Measurements from ENCODE around the gene PHACTR1. TPM values are rescaled to one million over a fixed set of nuclear protein-coding genes. Genes with fewer than 3 reads are reported as not detected.

Gene PHACTR1
- total RNA-seq, 1 experiment from 2014 or later: not detected

DNA sequence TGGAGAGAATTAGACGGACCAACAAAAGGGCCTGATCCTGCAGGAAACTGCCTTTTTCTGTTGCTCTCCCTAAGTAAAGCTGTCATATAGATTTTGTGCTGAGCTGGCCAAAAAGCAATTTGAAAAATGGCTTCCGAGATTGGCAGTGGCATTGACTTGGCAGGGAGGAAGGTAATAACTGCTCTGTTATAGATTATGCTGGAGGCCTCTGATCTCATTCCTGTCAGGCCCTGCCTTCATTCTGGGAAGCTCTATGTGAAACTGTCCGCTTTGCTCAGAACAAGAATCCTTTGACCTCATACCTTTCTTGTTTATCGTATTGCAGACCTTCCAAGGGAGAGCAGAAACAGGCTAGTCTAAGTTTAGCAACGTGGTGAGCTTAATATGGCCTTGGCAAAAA is 234.4 kb downstream of the PHACTR1 start:
- no peak for DNase-seq (ENCODE audit: low spot score)

DNA sequence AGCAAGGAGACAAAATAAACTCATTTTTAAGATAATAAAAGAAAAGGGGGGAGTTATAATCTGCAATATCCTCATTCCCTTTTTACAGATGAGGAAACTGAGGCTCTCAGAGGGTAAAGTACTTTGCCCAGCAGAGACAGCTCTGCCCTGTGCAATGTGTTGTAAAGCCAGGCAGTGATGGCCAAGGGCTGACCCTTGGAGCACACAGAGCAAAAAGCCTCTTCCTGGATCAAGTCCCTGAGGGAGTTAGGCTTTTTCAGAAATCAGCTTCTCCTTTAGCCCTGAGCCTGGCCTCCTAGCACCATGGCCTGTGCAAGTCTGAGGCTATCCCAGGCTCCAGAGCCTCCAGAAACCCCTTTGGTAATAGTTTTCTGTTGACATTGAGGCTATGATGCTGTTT is 234.8 kb downstream of the PHACTR1 start:
- DNase-seq (ENCODE audit: low spot score): no peak

DNA sequence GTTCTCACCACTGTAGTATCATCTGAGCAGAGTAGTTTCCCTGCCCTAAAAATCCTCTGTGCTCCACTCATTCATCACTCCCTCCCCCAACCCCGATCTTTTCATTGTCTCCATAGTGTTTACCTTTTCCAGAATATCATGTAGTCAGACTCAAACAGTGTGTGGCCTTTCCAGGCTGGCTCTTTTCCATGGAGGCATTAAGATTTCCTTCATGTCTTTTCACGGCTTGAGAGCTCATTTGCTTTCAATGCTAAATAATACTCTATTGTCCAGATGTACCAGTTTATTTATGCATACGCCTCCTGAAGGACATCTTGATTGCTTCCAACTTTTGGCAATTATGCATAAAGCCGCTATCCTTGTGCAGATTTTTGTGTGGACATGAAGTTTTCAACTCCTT is 235.8 kb downstream of the PHACTR1 start:
- DNase-seq (ENCODE audit: low spot score): no peak

DNA sequence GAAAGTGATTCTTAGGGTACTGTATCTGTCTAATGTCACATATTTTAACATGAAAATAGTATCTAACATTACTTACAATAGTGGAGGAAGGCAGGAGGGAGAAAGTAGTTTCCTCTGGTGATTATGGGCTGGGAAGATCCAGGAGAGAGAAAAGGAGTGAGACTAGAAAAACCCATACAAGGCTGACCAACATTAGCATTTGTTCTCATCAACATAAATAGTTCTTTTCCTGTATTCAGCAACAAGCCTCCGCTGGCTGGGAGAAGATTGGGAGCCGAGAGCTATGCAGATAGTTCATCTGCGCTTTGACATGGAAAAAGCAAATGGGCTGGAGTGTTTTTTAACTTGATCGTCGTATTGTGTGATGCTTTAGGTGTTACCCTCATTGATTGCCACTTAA is 239.4 kb downstream of the PHACTR1 start:
- DNase-seq (ENCODE audit: low spot score): no peak

DNA sequence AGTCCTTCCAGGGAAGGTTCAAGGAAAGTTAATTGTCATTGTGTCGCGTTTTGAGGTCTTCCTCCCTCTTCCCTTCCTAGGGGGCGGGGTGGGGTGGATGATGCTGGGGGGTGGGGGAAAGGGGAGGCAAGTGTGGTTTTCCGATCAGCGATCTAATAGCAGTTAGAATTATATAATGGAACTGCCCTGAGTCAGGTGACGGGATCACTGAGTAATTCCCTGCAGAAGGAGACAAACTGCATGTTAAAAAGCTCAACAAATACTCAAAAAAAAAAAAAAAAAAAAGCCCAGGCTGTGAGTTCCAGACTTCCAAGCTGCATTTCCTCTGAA is 240.4 kb downstream of the PHACTR1 start:
- DNase-seq (ENCODE audit: low spot score): no peak

DNA sequence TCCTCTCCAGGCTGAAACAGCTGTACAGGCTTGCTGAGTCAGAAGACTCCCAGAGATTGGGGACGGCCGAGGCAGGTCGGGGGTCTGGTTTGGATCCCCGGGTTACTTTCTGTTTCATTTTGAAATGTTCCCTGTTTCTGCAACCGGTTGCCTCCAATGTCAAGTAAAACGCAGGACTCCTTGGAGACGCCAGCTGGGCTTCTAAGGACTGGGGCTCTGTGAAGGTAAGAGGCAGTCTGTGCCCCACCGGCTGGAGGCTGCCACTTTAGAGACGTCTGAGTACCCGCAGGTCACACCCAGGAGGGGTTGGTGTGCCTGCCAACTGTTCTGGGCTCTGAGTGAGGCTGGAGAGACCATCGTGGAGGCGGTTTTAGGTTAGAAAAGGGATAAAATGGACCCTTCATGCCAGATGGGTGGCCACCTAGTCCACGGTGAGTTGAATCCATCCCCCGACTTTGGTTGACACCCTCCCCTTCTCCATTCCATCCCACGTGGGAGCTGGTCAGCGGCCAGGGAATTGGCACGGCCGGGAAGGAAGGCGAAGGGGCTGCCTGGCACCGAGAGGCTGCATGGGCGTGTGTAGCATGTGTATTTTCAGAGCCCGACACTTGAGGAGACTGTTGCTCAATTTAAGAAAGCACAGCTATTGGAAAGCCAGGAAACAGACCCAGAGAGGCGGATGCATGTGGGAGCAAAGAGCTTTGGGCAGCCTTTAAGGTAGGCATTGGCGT is 240.9 kb downstream of the PHACTR1 start:
- DNase-seq (ENCODE audit: low spot score): no peak

DNA sequence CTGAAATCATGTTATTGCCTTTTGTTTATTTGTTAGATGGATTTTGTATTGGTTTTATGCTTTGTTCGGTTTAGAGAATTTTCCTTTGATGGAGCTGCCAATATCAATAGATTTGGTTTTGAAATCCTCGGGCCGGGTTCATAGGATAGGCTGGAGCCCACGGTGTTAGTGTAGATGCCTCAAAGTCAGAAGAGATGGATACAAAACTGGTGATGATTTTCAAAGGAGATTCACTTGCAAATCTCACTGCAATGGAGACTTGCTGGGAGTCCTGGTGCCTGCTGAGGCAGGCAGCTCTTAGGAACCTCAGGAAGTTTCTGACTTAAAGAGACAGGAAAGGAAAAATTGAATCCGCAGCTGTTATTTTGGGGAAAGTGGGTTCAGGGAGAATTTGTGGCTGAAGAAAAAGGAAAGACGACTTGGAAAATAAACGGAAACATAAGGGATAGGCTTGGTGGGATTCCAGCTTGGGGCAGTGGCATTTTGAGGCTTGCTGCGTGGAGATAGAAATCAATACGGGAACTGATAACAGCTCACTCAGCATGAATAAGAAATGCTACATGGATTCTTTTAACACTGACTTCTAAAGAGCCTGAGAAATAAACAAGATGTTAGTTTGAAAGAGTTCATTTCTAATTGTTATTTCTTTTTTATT is 241.6 kb downstream of the PHACTR1 start:
- DNase-seq (ENCODE audit: low spot score): no peak

DNA sequence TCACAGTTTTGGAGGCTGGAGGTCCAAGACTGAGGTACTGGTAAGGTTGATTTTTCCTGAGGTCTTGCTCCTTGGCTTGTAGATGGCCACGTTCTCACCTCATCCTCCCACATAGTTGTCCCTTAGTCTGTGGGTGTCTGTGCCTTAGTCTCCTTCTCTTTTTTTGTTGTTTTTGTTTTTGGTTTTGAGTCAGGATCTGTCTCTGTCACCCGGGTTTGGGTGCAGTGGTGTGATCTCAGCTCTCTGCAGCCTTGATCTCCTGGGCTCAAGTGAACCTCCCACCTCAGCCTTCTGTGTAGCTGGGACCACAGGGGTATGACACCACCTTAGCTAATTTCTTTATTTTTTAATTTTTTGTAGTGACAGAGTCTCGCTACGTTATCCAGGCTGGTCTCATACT is 245.2 kb downstream of the PHACTR1 start:
- no peak for DNase-seq (ENCODE audit: low spot score)

DNA sequence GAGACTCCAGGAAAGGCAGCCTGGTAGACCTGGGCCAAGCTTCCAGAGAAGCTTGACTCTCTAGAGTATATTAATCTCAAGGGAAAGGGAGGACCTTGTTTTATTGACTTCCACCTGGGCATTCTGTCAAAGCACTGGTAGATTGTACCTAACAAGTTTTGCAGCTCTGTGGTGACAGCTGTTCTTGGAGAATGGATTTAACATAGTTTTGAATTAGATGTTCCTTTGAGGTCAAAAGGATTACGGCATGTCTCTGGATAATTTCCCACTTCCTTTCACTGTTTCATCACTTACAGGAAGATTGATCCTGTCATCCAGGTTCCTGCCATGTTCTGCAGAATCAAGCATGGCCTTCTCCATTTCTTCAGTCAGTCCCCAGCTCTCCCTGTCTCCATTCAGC is 246.0 kb downstream of the PHACTR1 start:
- no peak for DNase-seq (ENCODE audit: low spot score)

DNA sequence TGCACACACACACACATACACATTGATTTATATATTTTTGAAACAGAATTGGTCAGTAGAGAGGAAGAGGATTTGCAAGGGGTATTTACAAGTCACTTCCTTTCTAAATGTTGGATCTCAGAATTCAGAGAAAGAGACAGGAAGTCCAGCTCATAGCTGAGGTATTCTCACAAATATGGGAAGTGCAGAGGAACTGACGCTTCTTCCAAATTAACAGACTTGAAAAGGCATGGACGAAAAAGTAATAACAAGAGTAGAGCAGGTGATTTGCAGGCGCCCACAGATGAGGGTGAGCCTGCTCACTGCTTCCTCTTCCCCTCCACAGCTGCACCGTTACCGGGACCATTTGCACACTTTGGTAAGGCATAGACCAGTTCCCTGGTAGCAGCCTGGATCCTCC is 246.4 kb downstream of the PHACTR1 start:
- DNase-seq (ENCODE audit: low spot score): no peak

DNA sequence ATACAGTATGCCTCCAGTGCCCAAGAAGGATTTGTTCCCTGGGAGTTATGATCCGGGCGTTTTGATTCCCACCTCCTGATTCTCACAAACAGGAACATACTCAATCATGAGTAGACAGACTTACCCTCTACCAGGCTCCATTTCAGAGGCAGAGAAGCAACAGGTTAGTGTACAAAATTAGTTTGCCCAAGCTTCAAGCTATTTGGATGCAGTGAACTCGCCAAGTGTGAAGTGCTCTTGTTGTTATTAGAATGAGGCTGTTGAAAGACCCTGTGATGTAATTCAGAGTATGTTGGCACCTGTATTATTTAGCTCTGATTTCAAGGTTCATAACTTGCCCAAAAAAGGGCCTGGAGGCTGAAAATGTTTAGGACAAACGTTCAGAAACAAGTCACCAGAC is 247.0 kb downstream of the PHACTR1 start:
- DNase-seq (ENCODE audit: low spot score): no peak

DNA sequence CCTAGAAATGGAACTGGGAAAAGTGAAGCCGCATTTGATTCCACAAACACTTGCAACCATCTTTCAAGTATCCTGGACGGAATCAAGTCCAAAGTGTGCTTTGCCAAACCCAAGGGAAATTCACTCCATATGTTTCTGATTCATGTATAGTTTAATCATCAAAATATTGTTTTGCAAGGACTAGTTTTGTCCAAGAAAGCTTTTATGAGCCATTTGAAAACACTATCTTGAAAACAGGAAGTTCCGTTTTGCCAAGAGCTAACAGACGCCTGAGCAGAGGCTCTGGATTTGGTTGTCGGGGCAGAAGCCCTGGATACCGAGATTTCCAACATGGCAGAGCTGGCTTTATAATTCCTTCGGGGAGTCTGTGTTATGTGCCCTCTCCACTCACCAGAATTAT is 251.1 kb downstream of the PHACTR1 start:
- DNase-seq (ENCODE audit: low spot score): no peak

DNA sequence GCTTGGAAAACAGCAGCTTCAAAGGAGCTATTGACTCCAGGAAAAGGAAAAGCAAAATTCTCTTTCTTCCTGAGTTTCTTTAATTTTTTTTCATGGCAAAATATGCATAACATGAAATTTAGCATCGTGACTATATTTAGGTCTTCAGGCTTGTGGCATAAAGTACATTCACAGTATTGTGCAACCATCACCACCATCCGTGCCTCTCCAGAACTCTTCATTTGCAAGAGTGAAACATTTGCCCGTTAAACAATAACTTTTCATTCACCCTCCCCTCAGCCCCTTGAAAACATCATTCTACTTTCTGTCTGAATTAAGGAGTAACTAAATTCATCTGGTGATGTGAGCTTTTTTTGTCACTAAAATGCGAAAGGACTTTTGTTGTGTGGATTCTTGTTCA is 251.7 kb downstream of the PHACTR1 start:
- DNase-seq (ENCODE audit: low spot score): no peak

DNA sequence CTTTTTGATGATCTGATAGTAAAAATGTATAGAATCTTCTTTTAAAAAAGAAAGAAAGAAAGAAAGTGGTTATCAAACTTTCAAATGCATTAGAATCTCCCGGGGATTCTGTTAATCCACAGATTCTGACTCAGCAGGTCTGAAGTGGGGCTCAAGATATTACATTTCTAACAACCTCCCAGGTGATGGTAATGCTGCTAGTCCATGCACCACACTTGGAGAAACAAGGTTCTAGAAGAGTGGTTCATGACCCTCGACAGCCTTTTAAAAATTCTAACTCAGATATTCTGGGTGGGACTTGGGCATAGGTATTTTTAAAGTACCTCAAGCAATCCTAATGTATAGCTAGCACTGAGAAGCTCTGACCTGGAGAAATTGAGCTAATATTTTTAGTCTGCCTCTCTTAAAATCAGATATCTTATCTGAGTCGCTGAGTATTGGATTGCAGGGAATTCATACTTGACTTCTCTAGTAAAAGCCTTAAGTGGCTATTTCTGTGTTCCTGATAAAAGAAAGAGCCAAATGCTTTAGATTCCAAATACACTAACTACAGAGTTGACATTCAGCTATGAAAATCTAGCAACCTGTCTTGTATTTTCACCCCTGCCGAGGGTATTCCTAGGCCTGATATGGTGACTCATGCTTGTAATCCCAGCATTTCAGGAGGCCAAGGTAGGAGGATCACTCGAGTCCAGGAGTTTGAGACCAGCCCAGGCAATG is 252.4 kb downstream of the PHACTR1 start:
- no peak for DNase-seq (ENCODE audit: low spot score)

DNA sequence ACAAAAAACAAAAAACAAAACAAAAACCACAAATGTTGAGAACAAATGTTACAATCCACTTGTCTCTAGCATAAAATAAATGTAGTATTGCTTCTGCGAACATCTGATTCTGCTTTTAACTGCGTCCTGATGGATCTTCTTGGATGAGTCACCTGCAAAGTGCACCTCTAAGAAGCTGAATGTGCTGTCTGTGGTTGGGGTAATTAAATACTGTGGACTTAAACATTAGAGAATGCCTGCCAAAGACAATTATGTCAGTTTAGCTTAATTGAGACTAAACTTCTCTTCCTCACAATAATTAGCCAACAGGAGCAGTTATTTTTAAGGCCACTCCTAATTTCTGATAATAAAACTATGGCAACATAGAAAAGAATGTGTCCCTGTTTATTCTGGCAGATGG is 253.4 kb downstream of the PHACTR1 start:
- no peak for DNase-seq (ENCODE audit: low spot score)

DNA sequence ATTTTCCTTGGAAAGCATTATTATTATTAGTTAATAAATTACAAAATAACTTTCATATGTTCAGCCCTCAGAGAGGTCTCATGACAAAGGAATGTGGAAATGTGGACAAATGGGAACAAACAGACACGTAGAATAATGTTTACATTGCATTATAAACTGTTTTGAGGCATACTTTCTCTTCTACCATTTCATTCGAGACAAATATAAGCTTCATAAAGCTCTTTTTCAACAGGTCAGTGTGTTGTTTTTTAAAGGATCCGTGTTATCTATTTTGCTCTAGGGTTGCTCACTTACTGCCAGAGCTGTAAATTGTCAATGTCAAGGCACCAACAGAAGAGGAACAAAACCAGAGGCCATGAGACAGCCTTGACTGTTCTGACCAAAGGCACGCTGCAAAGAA is 256.8 kb downstream of the PHACTR1 start:
- no peak for DNase-seq (ENCODE audit: low spot score)

DNA sequence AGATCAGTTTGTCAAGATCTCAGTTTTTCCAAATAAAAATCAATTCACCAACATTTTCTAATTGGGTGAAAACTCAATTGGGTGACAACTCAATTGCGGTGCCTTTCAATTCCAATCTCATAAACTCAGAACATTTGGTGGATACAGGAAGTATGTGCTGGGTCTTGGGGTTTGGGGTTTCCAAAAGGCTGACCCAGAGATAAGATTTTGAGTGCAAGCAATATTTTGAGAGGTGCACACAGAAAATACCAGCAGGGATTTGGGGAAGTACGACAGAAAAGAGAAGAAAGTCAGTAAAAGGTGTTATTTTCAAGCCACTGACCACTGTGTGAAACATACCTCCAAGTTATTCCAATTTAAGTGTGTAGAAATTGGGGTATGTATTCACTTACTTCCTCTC is 258.0 kb downstream of the PHACTR1 start:
- DNase-seq (ENCODE audit: low spot score): no peak

DNA sequence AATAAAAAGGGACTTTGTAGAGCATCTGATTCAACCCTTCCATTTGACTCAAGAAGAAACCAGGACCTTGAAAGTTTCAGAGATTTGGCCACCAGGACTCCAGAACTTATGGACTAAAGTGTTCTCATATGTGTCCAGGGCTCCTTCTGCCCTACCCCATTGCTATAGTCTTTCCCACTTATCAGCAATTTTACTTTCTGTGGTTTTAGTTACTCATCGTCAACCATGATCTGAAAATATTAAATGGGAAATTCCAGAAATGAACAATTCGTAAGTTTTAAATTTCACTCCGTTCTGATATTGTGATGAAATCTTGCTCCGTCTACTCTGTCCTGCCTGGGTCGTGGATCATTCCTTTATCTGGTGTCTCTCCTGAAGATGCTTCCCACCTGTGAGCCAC is 259.8 kb downstream of the PHACTR1 start:
- no peak for DNase-seq (ENCODE audit: low spot score)

DNA sequence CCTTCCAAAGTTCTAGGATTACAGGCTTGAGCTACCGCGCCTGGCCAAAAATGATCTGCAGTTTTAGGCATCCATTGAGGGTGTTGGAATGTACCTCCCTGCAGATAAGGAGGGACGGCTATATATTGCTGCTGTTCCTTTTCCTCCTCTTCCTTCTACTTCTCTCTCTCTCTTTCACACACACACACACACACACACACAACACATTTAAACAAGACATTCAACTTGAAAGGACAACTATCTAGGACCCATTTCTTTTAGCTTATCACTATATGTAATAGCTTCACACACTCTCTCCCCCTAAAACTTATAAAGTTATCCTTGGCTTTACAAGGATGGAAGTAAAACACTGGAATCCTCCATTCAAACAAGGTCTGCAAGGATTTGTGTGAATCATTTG is 260.6 kb downstream of the PHACTR1 start:
- no peak for DNase-seq (ENCODE audit: low spot score)

DNA sequence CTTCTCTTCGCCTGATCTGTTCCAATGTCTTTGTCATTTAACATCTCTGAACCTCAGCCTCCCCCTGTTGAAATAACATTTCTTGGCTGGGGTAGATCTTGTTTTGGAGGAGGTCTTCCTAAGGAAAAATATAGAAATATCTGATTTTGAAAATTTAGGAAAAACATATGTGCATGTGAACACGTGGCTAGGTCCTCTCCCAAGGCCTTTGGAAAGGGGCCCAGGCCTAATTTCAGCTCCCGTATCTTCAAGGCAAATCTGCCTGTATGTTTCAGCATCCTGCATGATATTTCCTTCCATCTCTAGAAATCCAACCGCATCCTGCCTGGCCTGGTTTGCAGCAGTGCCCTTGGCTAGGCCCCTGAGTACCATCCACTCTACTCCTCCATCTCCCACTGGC is 261.2 kb downstream of the PHACTR1 start:
- no peak for DNase-seq (ENCODE audit: low spot score)

DNA sequence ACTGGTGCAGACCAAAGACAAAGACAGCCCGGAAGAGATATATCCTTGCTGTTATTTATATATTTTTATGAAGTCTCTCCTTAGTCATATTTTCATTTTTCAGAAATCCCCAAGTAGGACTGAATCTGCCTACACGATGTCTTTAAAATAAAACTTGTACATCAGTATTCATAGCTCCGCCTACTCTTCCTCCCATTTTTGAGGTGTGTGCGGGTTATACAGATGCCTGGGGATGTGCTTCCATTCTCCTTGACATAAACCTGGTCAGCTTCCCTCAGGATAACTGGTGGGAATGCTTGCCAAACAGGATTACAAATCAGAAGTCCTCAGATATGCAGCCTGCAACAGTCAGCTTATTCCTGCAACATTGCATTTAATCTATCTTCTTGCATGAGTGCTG is 264.2 kb downstream of the PHACTR1 start:
- no peak for DNase-seq (ENCODE audit: low spot score)

DNA sequence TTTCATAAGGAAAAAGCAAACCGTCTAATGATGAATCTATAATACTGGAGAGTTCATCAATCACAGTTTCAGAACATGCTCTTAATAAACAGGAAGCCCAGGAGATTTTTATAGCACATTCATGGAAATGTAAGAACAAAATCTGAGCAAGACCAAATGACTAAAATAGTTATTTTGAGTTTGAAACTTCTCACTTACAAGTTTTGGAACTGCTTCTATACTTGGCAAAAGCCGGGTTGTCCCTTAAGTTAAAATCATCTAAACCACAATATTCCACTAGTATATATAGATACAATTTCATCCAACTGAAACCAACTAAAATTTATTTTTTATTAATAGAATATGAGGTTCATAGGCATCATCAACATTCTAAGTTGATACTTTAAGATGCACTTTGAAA is 268.2 kb downstream of the PHACTR1 start:
- no peak for DNase-seq (ENCODE audit: low spot score)

DNA sequence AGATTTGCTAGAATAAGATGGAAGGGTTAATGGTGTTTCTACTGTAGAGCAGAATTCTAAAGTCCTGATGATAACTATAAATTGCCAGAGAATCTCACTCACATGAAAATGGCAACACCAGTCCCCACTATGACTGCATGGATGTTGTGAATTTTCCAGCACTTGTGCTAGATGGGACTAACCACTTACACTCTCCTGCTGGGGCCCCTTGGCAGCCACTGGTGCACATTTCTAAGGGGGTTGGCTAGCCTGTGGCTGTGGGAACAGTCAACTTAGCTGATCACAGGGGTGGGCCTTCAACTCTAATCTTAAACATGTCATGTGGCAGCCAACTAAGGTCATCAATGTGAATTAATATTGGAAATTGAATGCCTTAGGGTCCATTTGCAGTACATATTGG is 271.2 kb downstream of the PHACTR1 start:
- DNase-seq (ENCODE audit: low spot score): no peak
